H9 (cell line): ENCODE measurements around the gene TRAF3IP1. TPM values are rescaled to one million over a fixed set of nuclear protein-coding genes. Genes with fewer than 3 reads are reported as not detected.

ENCODE experiments used
- DNase-seq: peaks from one replicate; pipeline ENCODE4 v3.0.0-alpha.2; 2017
- H2AFZ ChIP-seq: one replicate; pipeline ENCODE4 v1.6.1; 2013; ENCODE audit warnings: mild to moderate bottlenecking, low read length, control low read depth, moderate library complexity
- H2AK5ac ChIP-seq: 2 replicates; pipeline ENCODE4 v1.6.1; 2013; ENCODE audit warnings: low read length, control low read depth, mixed read lengths; ENCODE audit not compliant: insufficient read length
- H2BK120ac ChIP-seq: one replicate; pipeline ENCODE4 v1.6.1; 2013; ENCODE audit warnings: low read depth, mild to moderate bottlenecking, low read length, control low read depth, inconsistent platforms; ENCODE audit not compliant: poor library complexity, severe bottlenecking
- H2BK12ac ChIP-seq: 2 replicates; pipeline ENCODE4 v1.6.1; 2013; ENCODE audit warnings: low read length, control low read depth, mixed read lengths, low read depth; ENCODE audit not compliant: insufficient read length
- H2BK15ac ChIP-seq: 2 replicates; pipeline ENCODE4 v1.6.1; 2013; ENCODE audit warnings: low read depth, low read length, control low read depth
- H2BK20ac ChIP-seq: one replicate; pipeline ENCODE4 v1.6.1; 2013; ENCODE audit warnings: low read depth, mild to moderate bottlenecking, low read length, control low read depth, inconsistent platforms; ENCODE audit not compliant: poor library complexity, severe bottlenecking
- H2BK5ac ChIP-seq: 2 replicates; pipeline ENCODE4 v1.6.1; 2013; ENCODE audit warnings: low read length, control low read depth, mixed read lengths; ENCODE audit not compliant: insufficient read length
- H3K14ac ChIP-seq: 2 replicates; pipeline ENCODE4 v1.6.1; 2013; ENCODE audit warnings: low read length, control low read depth; ENCODE audit not compliant: insufficient read depth
- H3K18ac ChIP-seq: 2 replicates; pipeline ENCODE4 v1.6.1; 2013; ENCODE audit warnings: low read depth, mild to moderate bottlenecking, mixed read lengths, low read length, control low read depth; ENCODE audit not compliant: insufficient read length
- H3K23ac ChIP-seq: 2 replicates; pipeline ENCODE4 v1.6.1; 2013; ENCODE audit warnings: low read length, control low read depth, mixed read lengths, low read depth; ENCODE audit not compliant: insufficient read length
- H3K23me2 ChIP-seq: 2 replicates; pipeline ENCODE4 v1.6.1; 2013; ENCODE audit warnings: low read depth, mild to moderate bottlenecking, mixed read lengths, low read length, control low read depth; ENCODE audit not compliant: insufficient read length, poor library complexity, severe bottlenecking
- H3K27ac ChIP-seq: 2 replicates; pipeline ENCODE4 v1.5.1; 2013; ENCODE audit warnings: low read length, control low read depth, mixed read lengths, low read depth; ENCODE audit not compliant: insufficient read length
- H3K27me3 ChIP-seq: 2 replicates; pipeline ENCODE4 v1.6.1; 2013; ENCODE audit warnings: low read length, control low read depth, inconsistent platforms; ENCODE audit not compliant: insufficient read depth
- H3K4ac ChIP-seq: 2 replicates; pipeline ENCODE4 v1.6.1; 2013; ENCODE audit warnings: low read depth, mild to moderate bottlenecking, control low read depth, inconsistent platforms, low read length, moderate library complexity
- H3K4me1 ChIP-seq: 2 replicates; pipeline ENCODE4 v1.6.1; 2013; ENCODE audit warnings: low read length, control low read depth, inconsistent platforms; ENCODE audit not compliant: insufficient read depth
- H3K4me2 ChIP-seq: 2 replicates; pipeline ENCODE4 v1.6.1; 2013; ENCODE audit warnings: low read length, control low read depth, mixed read lengths; ENCODE audit not compliant: insufficient read length, insufficient read depth
- H3K56ac ChIP-seq: 2 replicates; pipeline ENCODE4 v1.6.1; 2013; ENCODE audit warnings: low read depth, mild to moderate bottlenecking, mixed read lengths, low read length, control low read depth; ENCODE audit not compliant: insufficient read length
- H3K79me1 ChIP-seq: 2 replicates; pipeline ENCODE4 v1.6.1; 2013; ENCODE audit warnings: low read depth, mild to moderate bottlenecking, moderate library complexity, low read length, control low read depth, inconsistent platforms; ENCODE audit not compliant: insufficient read depth, poor library complexity, severe bottlenecking
- H3K79me2 ChIP-seq: 2 replicates; pipeline ENCODE4 v1.6.1; 2013; ENCODE audit warnings: low read length, control low read depth, inconsistent platforms; ENCODE audit not compliant: insufficient read depth
- H3K9ac ChIP-seq: 2 replicates; pipeline ENCODE4 v1.6.1; 2013; ENCODE audit warnings: low read length, control low read depth, mixed read lengths; ENCODE audit not compliant: insufficient read length; ENCODE audit errors: extremely low read depth
- H3K9me3 ChIP-seq: one replicate; pipeline ENCODE4 v1.6.1; 2013; ENCODE audit warnings: low read depth, low read length, inconsistent platforms; ENCODE audit not compliant: control insufficient read depth
- H3T11ph ChIP-seq: one replicate; pipeline ENCODE4 v1.6.1; 2013; ENCODE audit warnings: mild to moderate bottlenecking, low read length, control low read depth, inconsistent platforms
- H4K20me1 ChIP-seq: one replicate; pipeline ENCODE4 v1.6.1; 2013; ENCODE audit not compliant: control insufficient read depth, insufficient read length, insufficient read depth
- H4K5ac ChIP-seq: 2 replicates; pipeline ENCODE4 v1.6.1; 2013; ENCODE audit warnings: low read depth, mild to moderate bottlenecking, mixed read lengths, low read length, control low read depth; ENCODE audit not compliant: insufficient read length
- H4K8ac ChIP-seq: replicated peaks from 2 replicates; pipeline ENCODE4 v1.6.1; 2013; ENCODE audit warnings: low read length, control low read depth, mixed read lengths, low read depth; ENCODE audit not compliant: insufficient read length
- H4K91ac ChIP-seq: 2 replicates; pipeline ENCODE4 v1.6.1; 2013; ENCODE audit warnings: low read depth, mild to moderate bottlenecking, moderate library complexity, mixed read lengths, low read length, control low read depth; ENCODE audit not compliant: insufficient read length
- H3K27ac Mint-ChIP-seq, 3 experiments: 2 replicates in 2 of 3; 3 replicates in 1 of 3; pipeline ENCODE4 v1.8.0; 2020 to 2021; ENCODE audit warnings: mixed read lengths in 3 of 3, mild to moderate bottlenecking in 1 of 3, moderate library complexity in 1 of 3
- H3K27me3 Mint-ChIP-seq: 2 replicates; pipeline ENCODE4 v1.8.0; 2021; ENCODE audit warnings: low read depth, mild to moderate bottlenecking, moderate library complexity, mixed read lengths
- H3K36me3 Mint-ChIP-seq, 3 experiments: 2 replicates in 2 of 3; 3 replicates in 1 of 3; pipeline ENCODE4 v1.8.0; 2020 to 2021; ENCODE audit warnings: low read depth in 3 of 3, mixed read lengths in 3 of 3; ENCODE audit not compliant: insufficient read depth in 1 of 3
- H3K4me1 Mint-ChIP-seq, 2 experiments: 2 replicates each; pipeline ENCODE4 v1.8.0; 2020; ENCODE audit warnings: mixed read lengths in 2 of 2
- H3K4me3 Mint-ChIP-seq, 2 experiments: 2 replicates in 1 of 2; 3 replicates in 1 of 2; pipeline ENCODE4 v1.8.0; 2020 to 2021; ENCODE audit warnings: mild to moderate bottlenecking in 2 of 2, mixed read lengths in 2 of 2, moderate library complexity in 1 of 2
- H3K9me3 Mint-ChIP-seq, 2 experiments: 2 replicates in 1 of 2; 3 replicates in 1 of 2; pipeline ENCODE4 v1.8.0; 2020; ENCODE audit warnings: mild to moderate bottlenecking in 2 of 2, mixed read lengths in 2 of 2, moderate library complexity in 1 of 2
- CTCF ChIP-seq: fragments of 200-600 bp; sonication (generic); conservative IDR thresholded peaks from 3 replicates; pipeline ENCODE4 v1.8.0; 2021; ENCODE audit warnings: antibody characterized with exemption, mild to moderate bottlenecking
- WGBS: extraction: QIAGEN DNeasy Blood & Tissue Kit; methylation state at CpG from one replicate; pipeline ENCODE4 v1.1.7; 2013; ENCODE audit warnings: missing lambda C conversion rate, low lambda C conversion rate, mixed read lengths; ENCODE audit not compliant: insufficient read length; ENCODE audit errors: extremely low coverage; 5-methylcytosine and 5-hydroxymethylcytosine counted together
- total RNA-seq: library from RNA; stranded (reverse); gene quantifications from 2 replicates; pipeline ENCODE4 v1.2.1, GENCODE V29; 2021

The TRAF3IP1 gene
- total RNA-seq, 1 experiment from 2014 or later: 16.4 TPM

- no peak overlapping the region for H2BK120ac ChIP-seq
- H3K4ac ChIP-seq: no peak overlapping the region
- Mint-ChIP-seq H3K36me3 (peaks cover 15 to 25% (median 24%) of the 10 kb centered on the region in 3 experiments; a peak in 6 of 7 replicates), H3K4me3 (no peak overlapping the region), H3K27ac (peak overlapping the region in 2 of 3 experiments; percentile 84 to 85; a peak in 4 of 7 replicates), H3K4me1 (peaks cover 12 to 27% of the 10 kb centered on the region in 2 experiments), H3K9me3 (peaks cover 2 to 7% of the 10 kb centered on the region in 2 experiments; a peak in 2 of 5 replicates), H3K27me3 (no peaks in the 10 kb centered on the region; the same call in 1 of the 2 replicates)
- no peak overlapping the region for H4K5ac ChIP-seq
- H3K9ac ChIP-seq: no peak overlapping the region
- no peaks in the 10 kb centered on the region for H3K9me3 ChIP-seq
- H3K27ac ChIP-seq: no peak overlapping the region
- H3K4me1 ChIP-seq: peaks cover 8% of the 10 kb centered on the region; the same call in 1 of the 2 replicates
- no peak overlapping the region for H3T11ph ChIP-seq
- H3K79me2 ChIP-seq: no peaks in the 10 kb centered on the region
- H4K20me1 ChIP-seq: no peaks in the 10 kb centered on the region
- no peak overlapping the region for H4K91ac ChIP-seq
- H3K23me2 ChIP-seq: peaks cover 4% of the 10 kb centered on the region
- H3K27me3 ChIP-seq: no peaks in the 10 kb centered on the region
- no peak for DNase-seq
- no peak overlapping the region for H2BK15ac ChIP-seq
- peak overlapping the region; percentile 42 for H3K18ac ChIP-seq
- WGBS: no CpG with 5 or more reads among the region's 7 CpGs
- no peak overlapping the region for H2BK12ac ChIP-seq
- no peak for TF ChIP-seq CTCF
- H2AK5ac ChIP-seq: no peak overlapping the region
- H3K14ac ChIP-seq: peak overlapping the region; percentile 61
- H3K23ac ChIP-seq: no peak overlapping the region
- no peak overlapping the region for H2AFZ ChIP-seq
- no peak overlapping the region for H3K56ac ChIP-seq
- no peak overlapping the region for H2BK5ac ChIP-seq
- H4K8ac ChIP-seq: no peak overlapping the region
- no peaks in the 10 kb centered on the region for H3K79me1 ChIP-seq
- no peak overlapping the region for H3K4me2 ChIP-seq
- no peak overlapping the region for H2BK20ac ChIP-seq
Measured at GRCh38 chr2:238380336-238380735, 60.0 kb downstream of the TRAF3IP1 start.
